GM12878 (cell line): Measurements from ENCODE around the gene PIK3R5. TPM values are rescaled to one million over a fixed set of nuclear protein-coding genes. Genes with fewer than 3 reads are reported as not detected.

ENCODE experiments used
- CBFB ChIP-seq: IDR thresholded peaks from 2 replicates; pipeline ENCODE4 v1.6.1; 2016; ENCODE audit warnings: antibody characterized with exemption, low read depth
- IRF4 ChIP-seq: IDR thresholded peaks from 2 replicates; pipeline ENCODE4 v1.6.1; 2011; ENCODE audit warnings: low read depth, low read length
- LARP7 ChIP-seq: fragments of 450-650 bp; IDR thresholded peaks from 2 replicates; pipeline ENCODE4 v1.6.1; 2017; ENCODE audit warnings: mild to moderate bottlenecking
- MEF2B ChIP-seq: fragments of 450-650 bp; IDR thresholded peaks from 2 replicates; pipeline ENCODE4 v1.6.1; 2018; ENCODE audit warnings: mild to moderate bottlenecking, moderate library complexity; ENCODE audit not compliant: partially characterized antibody, poor library complexity, severe bottlenecking
- MTA3 ChIP-seq: IDR thresholded peaks from 2 replicates; pipeline ENCODE4 v1.6.1; 2012; ENCODE audit warnings: low read length, inconsistent platforms, borderline replicate concordance
- NRF1 ChIP-seq: conservative IDR thresholded peaks from 2 replicates; pipeline ENCODE4 v1.6.1; 2011; ENCODE audit warnings: mild to moderate bottlenecking, low read depth, low read length, improper control_type of control experiment
- POLR2AphosphoS2 ChIP-seq: IDR thresholded peaks from 2 replicates; pipeline ENCODE4 v1.6.1; 2011; ENCODE audit warnings: low read depth, mild to moderate bottlenecking, low read length, improper control_type of control experiment, moderate library complexity
- POU2F2 ChIP-seq: IDR thresholded peaks from 3 replicates; pipeline ENCODE4 v1.6.1; 2011; ENCODE audit warnings: low read depth, mild to moderate bottlenecking, low read length, borderline replicate concordance
- SPI1 ChIP-seq: IDR thresholded peaks from 2 replicates; pipeline ENCODE4 v1.6.1; 2011; ENCODE audit warnings: low read depth, mild to moderate bottlenecking, low read length, moderate library complexity, borderline replicate concordance; ENCODE audit not compliant: insufficient read depth
- ZNF217 ChIP-seq: fragments of 450-650 bp; IDR thresholded peaks from 2 replicates; pipeline ENCODE4 v1.6.1; 2017; ENCODE audit warnings: antibody characterized with exemption, mild to moderate bottlenecking
- ZNF622 ChIP-seq: fragments of 450-650 bp; IDR thresholded peaks from 2 replicates; pipeline ENCODE4 v1.6.1; 2017; ENCODE audit warnings: mild to moderate bottlenecking, inconsistent platforms
- polyA plus RNA-seq, 11 experiments: library from polyadenylated mRNA; depleted of rRNA in 4 of 11; unstranded in 6 of 11; stranded (reverse) in 5 of 11; fragments of >200 nt; fragmentation: Nextera tagmentation in 4 of 11; fragmentation: Illumina TruSeq in 1 of 11; extraction: Ambion mirVana in 4 of 11; extraction: Trizol in 1 of 11; gene quantifications; 1 replicate in 1 of 11; 2 replicates in 10 of 11; pipeline versions ENCODE4 v1.2.1 to v1.2.3, GENCODE V29; 2011 to 2016; ENCODE audit warnings: inconsistent platforms in 2 of 11, missing spikeins in 2 of 11, low read depth in 1 of 11
- total RNA-seq, 4 experiments: library from RNA; depleted of rRNA in 3 of 4; stranded (reverse); fragments of >200 nt in 3 of 4; fragmentation: Illumina TruSeq in 1 of 4; extraction: Trizol in 1 of 4; gene quantifications; 2 replicates each; pipeline versions ENCODE4 v1.2.1 to v1.2.3, GENCODE V29; 2013 to 2021
- TF ChIP-seq, protein P1 (sequence below): fragments of 450-650 bp; IDR thresholded peaks from 2 replicates; pipeline ENCODE4 v1.6.1; 2018; ENCODE audit warnings: mild to moderate bottlenecking, low read depth, moderate library complexity; ENCODE audit not compliant: partially characterized antibody
- TF ChIP-seq, protein P2 (sequence below): fragments of 450-650 bp; conservative IDR thresholded peaks from 2 replicates; pipeline ENCODE4 v1.6.1; 2017; ENCODE audit warnings: mild to moderate bottlenecking, moderate library complexity
- TF ChIP-seq, protein P3 (sequence below): fragments of 450-650 bp; IDR thresholded peaks from 2 replicates; pipeline ENCODE4 v1.6.1; 2017; ENCODE audit warnings: low read depth, mild to moderate bottlenecking, moderate library complexity
- TF ChIP-seq, protein P4 (sequence below): IDR thresholded peaks from 2 replicates; pipeline ENCODE4 v1.6.1; 2011; ENCODE audit warnings: low read depth, mild to moderate bottlenecking, low read length, moderate library complexity, borderline replicate concordance; ENCODE audit errors: extremely low read depth

Gene PIK3R5
- total and polyA plus RNA-seq, 10 of the 15 experiments (the other 5 are each of a cell fraction or from before 2014, with no cell fraction given) = 9.5 to 50.8 (median 35.5) TPM

DNA sequence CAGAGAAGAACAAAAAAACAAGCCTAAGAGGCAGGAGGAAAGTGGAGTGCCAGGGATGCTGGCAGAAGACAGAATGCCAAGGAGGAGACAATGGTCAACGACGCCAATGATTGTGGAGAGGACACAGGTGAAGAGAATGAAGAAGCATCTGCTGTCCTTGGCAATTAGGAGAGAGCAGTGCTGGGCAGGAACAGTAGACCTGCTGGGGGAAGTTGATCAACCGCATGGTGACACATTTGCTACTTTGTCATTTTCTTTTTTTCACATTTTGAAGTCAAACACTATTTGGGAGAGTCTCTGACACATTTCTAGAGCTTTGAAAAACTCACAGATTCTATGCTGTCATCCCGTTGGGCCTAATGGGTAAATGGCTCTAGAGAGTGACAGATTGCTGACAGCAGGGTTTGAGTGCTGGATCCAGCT is 97.0 kb downstream of the PIK3R5 start (continued):
- TF ChIP-seq NRF1 (no peak), ZNF622 (no peak), CBFB (no peak; the same call in 1 of the 2 replicates), MTA3 (no peak), POLR2AphosphoS2 (no peak), MEF2B (peak; percentile 23), POU2F2 (no peak), ZNF217 (no peak), SPI1 (no peak), IRF4 (peak; percentile 63; the same call in 1 of the 2 replicates), LARP7 (no peak)
- TF ChIP-seq, protein P1, sequence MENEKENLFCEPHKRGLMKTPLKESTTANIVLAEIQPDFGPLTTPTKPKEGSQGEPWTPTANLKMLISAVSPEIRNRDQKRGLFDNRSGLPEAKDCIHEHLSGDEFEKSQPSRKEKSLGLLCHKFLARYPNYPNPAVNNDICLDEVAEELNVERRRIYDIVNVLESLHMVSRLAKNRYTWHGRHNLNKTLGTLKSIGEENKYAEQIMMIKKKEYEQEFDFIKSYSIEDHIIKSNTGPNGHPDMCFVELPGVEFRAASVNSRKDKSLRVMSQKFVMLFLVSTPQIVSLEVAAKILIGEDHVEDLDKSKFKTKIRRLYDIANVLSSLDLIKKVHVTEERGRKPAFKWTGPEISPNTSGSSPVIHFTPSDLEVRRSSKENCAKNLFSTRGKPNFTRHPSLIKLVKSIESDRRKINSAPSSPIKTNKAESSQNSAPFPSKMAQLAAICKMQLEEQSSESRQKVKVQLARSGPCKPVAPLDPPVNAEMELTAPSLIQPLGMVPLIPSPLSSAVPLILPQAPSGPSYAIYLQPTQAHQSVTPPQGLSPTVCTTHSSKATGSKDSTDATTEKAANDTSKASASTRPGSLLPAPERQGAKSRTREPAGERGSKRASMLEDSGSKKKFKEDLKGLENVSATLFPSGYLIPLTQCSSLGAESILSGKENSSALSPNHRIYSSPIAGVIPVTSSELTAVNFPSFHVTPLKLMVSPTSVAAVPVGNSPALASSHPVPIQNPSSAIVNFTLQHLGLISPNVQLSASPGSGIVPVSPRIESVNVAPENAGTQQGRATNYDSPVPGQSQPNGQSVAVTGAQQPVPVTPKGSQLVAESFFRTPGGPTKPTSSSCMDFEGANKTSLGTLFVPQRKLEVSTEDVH = no peak
- TF ChIP-seq, protein P2, sequence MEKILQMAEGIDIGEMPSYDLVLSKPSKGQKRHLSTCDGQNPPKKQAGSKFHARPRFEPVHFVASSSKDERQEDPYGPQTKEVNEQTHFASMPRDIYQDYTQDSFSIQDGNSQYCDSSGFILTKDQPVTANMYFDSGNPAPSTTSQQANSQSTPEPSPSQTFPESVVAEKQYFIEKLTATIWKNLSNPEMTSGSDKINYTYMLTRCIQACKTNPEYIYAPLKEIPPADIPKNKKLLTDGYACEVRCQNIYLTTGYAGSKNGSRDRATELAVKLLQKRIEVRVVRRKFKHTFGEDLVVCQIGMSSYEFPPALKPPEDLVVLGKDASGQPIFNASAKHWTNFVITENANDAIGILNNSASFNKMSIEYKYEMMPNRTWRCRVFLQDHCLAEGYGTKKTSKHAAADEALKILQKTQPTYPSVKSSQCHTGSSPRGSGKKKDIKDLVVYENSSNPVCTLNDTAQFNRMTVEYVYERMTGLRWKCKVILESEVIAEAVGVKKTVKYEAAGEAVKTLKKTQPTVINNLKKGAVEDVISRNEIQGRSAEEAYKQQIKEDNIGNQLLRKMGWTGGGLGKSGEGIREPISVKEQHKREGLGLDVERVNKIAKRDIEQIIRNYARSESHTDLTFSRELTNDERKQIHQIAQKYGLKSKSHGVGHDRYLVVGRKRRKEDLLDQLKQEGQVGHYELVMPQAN = no peak
- TF ChIP-seq, protein P3, sequence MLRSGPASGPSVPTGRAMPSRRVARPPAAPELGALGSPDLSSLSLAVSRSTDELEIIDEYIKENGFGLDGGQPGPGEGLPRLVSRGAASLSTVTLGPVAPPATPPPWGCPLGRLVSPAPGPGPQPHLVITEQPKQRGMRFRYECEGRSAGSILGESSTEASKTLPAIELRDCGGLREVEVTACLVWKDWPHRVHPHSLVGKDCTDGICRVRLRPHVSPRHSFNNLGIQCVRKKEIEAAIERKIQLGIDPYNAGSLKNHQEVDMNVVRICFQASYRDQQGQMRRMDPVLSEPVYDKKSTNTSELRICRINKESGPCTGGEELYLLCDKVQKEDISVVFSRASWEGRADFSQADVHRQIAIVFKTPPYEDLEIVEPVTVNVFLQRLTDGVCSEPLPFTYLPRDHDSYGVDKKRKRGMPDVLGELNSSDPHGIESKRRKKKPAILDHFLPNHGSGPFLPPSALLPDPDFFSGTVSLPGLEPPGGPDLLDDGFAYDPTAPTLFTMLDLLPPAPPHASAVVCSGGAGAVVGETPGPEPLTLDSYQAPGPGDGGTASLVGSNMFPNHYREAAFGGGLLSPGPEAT = peak; percentile 42; the same call in 1 of the 2 replicates
- TF ChIP-seq, protein P4, sequence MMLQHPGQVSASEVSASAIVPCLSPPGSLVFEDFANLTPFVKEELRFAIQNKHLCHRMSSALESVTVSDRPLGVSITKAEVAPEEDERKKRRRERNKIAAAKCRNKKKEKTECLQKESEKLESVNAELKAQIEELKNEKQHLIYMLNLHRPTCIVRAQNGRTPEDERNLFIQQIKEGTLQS = no peak
